Measurements from ENCODE around the gene STYXL2.
A peak's percentile ranks its signal among the peaks of the same experiment; 100 is the strongest.

STYXL2 gene

GRCh38 chr1:167056529-167057231 is 37.2 kb upstream of the STYXL2 start:
- Histone ChIP-seq H3K36me3 (ENCODE audit: control insufficient read depth, insufficient read depth, low read length) (no peaks in the 10 kb centered on the region), H3K27me3 (replicated peaks; ENCODE audit: control insufficient read depth, insufficient read depth, low read length) (no peaks in the 10 kb centered on the region; the same call in 1 of the 2 replicates), H3K4me3 (replicated peaks; ENCODE audit: low read depth, low read length) (no peak overlapping the region)
- no peak for TF ChIP-seq CTCF (IDR thresholded peaks at IDR 0.05; ENCODE audit: insufficient read depth, low read length, poor library complexity, severe bottlenecking)
- no peak for DNase-seq (ENCODE audit: extremely low read depth, insufficient read length)

- Histone ChIP-seq H3K27me3 (replicated peaks; ENCODE audit: control insufficient read depth, insufficient read depth, low read length) (no peaks in the 10 kb centered on the region; the same call in 1 of the 2 replicates), H3K36me3 (ENCODE audit: control insufficient read depth, insufficient read depth, low read length) (no peaks in the 10 kb centered on the region), H3K4me3 (replicated peaks; ENCODE audit: low read depth, low read length) (no peak overlapping the region)
- peak; percentile 51 for TF ChIP-seq CTCF (IDR thresholded peaks at IDR 0.05; ENCODE audit: insufficient read depth, low read length, poor library complexity, severe bottlenecking)
- no peak for DNase-seq (ENCODE audit: extremely low read depth, insufficient read length)
Measured at GRCh38 chr1:167057241-167057688, 36.6 kb upstream of the STYXL2 start.

- peak; percentile 47 for DNase-seq (ENCODE audit: extremely low read depth, insufficient read length)
- TF ChIP-seq CTCF (IDR thresholded peaks at IDR 0.05; ENCODE audit: insufficient read depth, low read length, poor library complexity, severe bottlenecking): peak; percentile 85
- Histone ChIP-seq H3K4me3 (replicated peaks; ENCODE audit: low read depth, low read length) (no peak overlapping the region), H3K27me3 (replicated peaks; ENCODE audit: control insufficient read depth, insufficient read depth, low read length) (no peaks in the 10 kb centered on the region), H3K36me3 (ENCODE audit: control insufficient read depth, insufficient read depth, low read length) (no peaks in the 10 kb centered on the region)
Measured at GRCh38 chr1:167059045-167059808, 34.6 kb upstream of the STYXL2 start.

GRCh38 chr1:167059809-167060107 is 34.1 kb upstream of the STYXL2 start:
- Histone ChIP-seq H3K4me3 (replicated peaks; ENCODE audit: low read depth, low read length) (no peak overlapping the region), H3K36me3 (ENCODE audit: control insufficient read depth, insufficient read depth, low read length) (no peaks in the 10 kb centered on the region), H3K27me3 (replicated peaks; ENCODE audit: control insufficient read depth, insufficient read depth, low read length) (no peaks in the 10 kb centered on the region; the same call in 1 of the 2 replicates)
- DNase-seq (ENCODE audit: extremely low read depth, insufficient read length): no peak
- TF ChIP-seq CTCF (IDR thresholded peaks at IDR 0.05; ENCODE audit: insufficient read depth, low read length, poor library complexity, severe bottlenecking): no peak

DNA sequence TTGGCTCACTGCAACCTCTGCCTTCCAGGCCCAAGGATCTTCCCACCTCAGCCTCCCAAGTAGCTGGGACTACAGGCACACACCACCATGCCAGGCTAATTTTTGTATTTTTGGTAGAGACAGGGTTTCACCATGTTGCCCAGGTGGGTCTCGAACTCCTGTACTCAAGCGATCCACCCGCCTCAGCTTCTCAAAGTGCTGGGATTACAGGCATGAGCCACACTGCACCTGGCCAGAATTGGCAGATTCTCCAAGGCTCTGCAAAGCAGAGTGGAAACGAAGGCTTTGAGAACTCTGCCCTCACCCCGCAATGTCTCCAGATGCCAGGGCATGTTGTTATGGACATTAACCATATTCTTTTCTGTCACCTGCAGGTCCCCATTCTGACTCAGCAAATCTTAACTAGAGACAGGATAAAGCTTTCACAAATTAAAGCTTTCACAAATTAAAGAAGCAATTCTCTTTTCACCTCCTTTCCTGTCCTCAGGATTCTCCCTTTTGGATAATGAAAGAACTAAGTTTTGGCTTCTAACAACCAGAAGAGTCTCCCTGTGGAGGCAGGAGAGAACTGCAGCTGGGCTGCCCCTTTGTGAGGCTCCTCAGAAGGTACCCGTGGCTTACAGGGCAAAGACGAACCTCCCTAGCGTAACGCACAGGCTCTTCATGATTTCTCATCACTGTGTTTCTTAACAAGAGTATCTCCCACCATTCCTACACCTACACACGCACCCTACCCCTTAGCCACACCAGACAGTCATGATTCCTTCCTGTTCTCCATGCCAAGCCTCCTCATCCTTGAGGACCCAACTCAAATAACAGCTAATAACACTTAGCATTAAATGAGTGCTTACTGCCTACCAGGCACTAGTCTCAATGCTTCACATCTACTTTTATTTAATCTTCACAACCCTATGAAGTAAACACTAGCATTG is 33.5 kb upstream of the STYXL2 start:
- Histone ChIP-seq H3K27me3 (replicated peaks; ENCODE audit: control insufficient read depth, insufficient read depth, low read length) (no peaks in the 10 kb centered on the region; the same call in 1 of the 2 replicates), H3K4me3 (replicated peaks; ENCODE audit: low read depth, low read length) (no peak overlapping the region), H3K36me3 (ENCODE audit: control insufficient read depth, insufficient read depth, low read length) (no peaks in the 10 kb centered on the region)
- TF ChIP-seq CTCF (IDR thresholded peaks at IDR 0.05; ENCODE audit: insufficient read depth, low read length, poor library complexity, severe bottlenecking): peak; percentile 34
- DNase-seq (ENCODE audit: extremely low read depth, insufficient read length): no peak
